HepG2 (cell line): ENCODE results near the gene NBPF3. TPM values are rescaled to one million over a fixed set of nuclear protein-coding genes. Genes with fewer than 3 reads are reported as not detected.

Experiments
- ATAC-seq: fragments of 200-7000 bp; cut with Tn5 transposase; 3 replicates; pipeline ENCODE4 v1.9.1; 2020; ENCODE audit warnings: mild to moderate bottlenecking, moderate library complexity
- BruUV-seq: library from RNA; stranded (reverse); fragments of 400-500 nt; replicated peaks from 2 replicates; lab custom pipeline; 2021; lab: Mats Ljungman, UMichigan
- CTCF ChIA-PET: fragments of 300-600 bp; formaldehyde crosslinking; extraction: SDS; loops from one replicate; lab custom pipeline; 2021; ENCODE audit warnings: low total read pairs, inconsistent platforms, low intra/inter-chr PET ratio; lab: Yijun Ruan, JAX
- POLR2A ChIA-PET: fragments of 350-600 bp; sonication (Branson Sonifier 250); formaldehyde crosslinking; loops from one replicate; lab custom pipeline; 2020; ENCODE audit warnings: antibody characterized with exemption, inconsistent platforms; lab: Yijun Ruan, JAX
- DNase-seq: peaks from one replicate; pipeline ENCODE4 v3.0.0-alpha.2; 2015; ENCODE audit warnings: low spot score
- FAIRE-seq: peaks from 3 replicates; lab custom pipeline; 2011; peaks lifted over from hg19 to GRCh38; lab: Jason Lieb, UNC
- H2AFZ ChIP-seq: one replicate; pipeline ENCODE4 v1.6.1; 2011; ENCODE audit warnings: low read length, inconsistent platforms
- H3K27ac ChIP-seq: fragments of 300-600 bp; 3 replicates; pipeline ENCODE4 v1.8.0; 2011; ENCODE audit warnings: mixed run types, mild to moderate bottlenecking, mixed read lengths, low read length, inconsistent platforms; ENCODE audit not compliant: insufficient read depth; ENCODE audit errors: extremely low read length
- H3K27me3 ChIP-seq, 2 experiments: fragments of 200-600 bp in 1 of 2; 2 replicates in 1 of 2; 3 replicates in 1 of 2; pipeline versions ENCODE4 v1.6.0 to v1.8.0; 2011; ENCODE audit warnings: low read length in 2 of 2, mild to moderate bottlenecking in 2 of 2, moderate library complexity in 2 of 2, inconsistent platforms in 1 of 2; ENCODE audit not compliant: insufficient read depth in 2 of 2, control insufficient read depth in 1 of 2
- H3K36me3 ChIP-seq, 2 experiments: fragments of 200-600 bp in 1 of 2; replicated peaks in 1 of 2; 2 replicates in 1 of 2; 3 replicates in 1 of 2; pipeline versions ENCODE4 v1.5.1 to v1.8.0; 2011; ENCODE audit warnings: low read length in 2 of 2, inconsistent platforms in 1 of 2; ENCODE audit not compliant: insufficient read depth in 2 of 2, control insufficient read depth in 1 of 2
- H3K4me1 ChIP-seq: 2 replicates; pipeline ENCODE4 v1.5.1; 2012; ENCODE audit warnings: low read length, inconsistent platforms; ENCODE audit not compliant: insufficient read depth
- H3K4me2 ChIP-seq: 2 replicates; pipeline ENCODE4 v1.6.0; 2011; ENCODE audit warnings: low read depth, low read length, inconsistent platforms
- H3K4me3 ChIP-seq, 3 experiments: fragments of 200-600 bp in 1 of 3; sonication (generic), shearing (Covaris generic) in 1 of 3; replicated peaks in 1 of 3; 2 replicates each; pipeline ENCODE4 v1.5.1; 2011 to 2016; ENCODE audit warnings: low read length in 3 of 3, inconsistent platforms in 2 of 3, low read depth in 2 of 3, mild to moderate bottlenecking in 2 of 3, control low read depth in 1 of 3, mixed read lengths in 1 of 3; ENCODE audit not compliant: insufficient read depth in 1 of 3
- H3K79me2 ChIP-seq: one replicate; pipeline ENCODE4 v1.6.1; 2011; ENCODE audit warnings: low read length, inconsistent platforms; ENCODE audit not compliant: insufficient read depth
- H3K9ac ChIP-seq: 2 replicates; pipeline ENCODE4 v1.6.0; 2011; ENCODE audit warnings: mild to moderate bottlenecking, low read depth, low read length, inconsistent platforms; ENCODE audit not compliant: insufficient read depth
- H3K9me3 ChIP-seq: 2 replicates; pipeline ENCODE4 v1.5.1; 2012; ENCODE audit warnings: mild to moderate bottlenecking, low read length
- H4K20me1 ChIP-seq: 2 replicates; pipeline ENCODE4 v1.6.0; 2011; ENCODE audit warnings: inconsistent platforms, mild to moderate bottlenecking, low read length, moderate library complexity; ENCODE audit not compliant: insufficient read depth
- BRF2 ChIP-seq: sonication (generic); formaldehyde crosslinking; IDR thresholded peaks from 2 replicates; pipeline ENCODE4 v1.8.1; 2022; ENCODE audit warnings: mild to moderate bottlenecking, missing genetic modification reagents
- HNRNPL ChIP-seq: fragments of 200-400 bp; formaldehyde crosslinking; IDR thresholded peaks from 2 replicates; pipeline ENCODE4 v1.6.1; 2017; ENCODE audit warnings: mild to moderate bottlenecking, low read depth, low read length
- KLF16 ChIP-seq, 2 experiments: sonication (generic) in 1 of 2; formaldehyde crosslinking in 1 of 2; IDR thresholded peaks; 2 replicates each; pipeline versions ENCODE4 v1.6.1 to v1.8.0; 2016 to 2023; ENCODE audit warnings: missing genetic modification reagents in 2 of 2, missing compliant biosample characterization in 1 of 2
- SMAD3 ChIP-seq: sonication (generic); formaldehyde crosslinking; IDR thresholded peaks from 2 replicates; pipeline ENCODE4 v1.4.0; 2020; ENCODE audit warnings: missing genetic modification reagents
- ZNF652 ChIP-seq: IDR thresholded peaks from 2 replicates; pipeline ENCODE4 v1.6.1; 2016; ENCODE audit warnings: low read depth, borderline replicate concordance
- WGBS: methylation state at CpG from one replicate; pipeline ENCODE4 v1.1.6; 2017; ENCODE audit warnings: low lambda C conversion rate; 5-methylcytosine and 5-hydroxymethylcytosine counted together
- in situ Hi-C: cut with HindIII; loops from 2 replicates; pipeline ENCODE4 v1.10.0; 2017; ENCODE audit warnings: low pct_unique_long_range_greater_than_20kb; ENCODE audit not compliant: extremely low pct_ligation_motif_present
- intact Hi-C: fragments of 100-400 bp; cut with micrococcal nuclease; formaldehyde crosslinking; loops from one replicate; pipeline ENCODE4 v1.10.0; 2022; ENCODE audit not compliant: unreplicated experiment
- polyA plus RNA-seq, 8 experiments: library from polyadenylated mRNA; depleted of rRNA in 3 of 8; stranded (reverse) in 7 of 8; unstranded in 1 of 8; fragments of >200 nt; fragmentation: Illumina TruSeq in 4 of 8; extraction: Trizol in 4 of 8; gene quantifications; 2 replicates each; pipeline versions ENCODE4 v1.2.1 to v1.2.3, GENCODE V29; 2011 to 2016; ENCODE audit warnings: low read depth in 4 of 8, missing spikeins in 1 of 8, mixed read lengths in 1 of 8; ENCODE audit not compliant: insufficient read depth in 1 of 8
- total RNA-seq, 5 experiments: library from RNA; depleted of rRNA; stranded (reverse); fragments of >200 nt; fragmentation: Illumina TruSeq; extraction: Trizol; gene quantifications; 2 replicates each; pipeline ENCODE4 v1.2.3, GENCODE V29; 2016; ENCODE audit warnings: low read depth in 1 of 5
- TF ChIP-seq, protein P1 (sequence below): sonication (generic); formaldehyde crosslinking; IDR thresholded peaks from 2 replicates; pipeline ENCODE4 v1.9.0; 2022; ENCODE audit warnings: low read depth, missing genetic modification reagents

The NBPF3 gene
- total and polyA plus RNA-seq, 2 of the 13 experiments (the other 11 are each of a cell fraction or from before 2014, with no cell fraction given): 3.5 to 4.9 TPM

DNA sequence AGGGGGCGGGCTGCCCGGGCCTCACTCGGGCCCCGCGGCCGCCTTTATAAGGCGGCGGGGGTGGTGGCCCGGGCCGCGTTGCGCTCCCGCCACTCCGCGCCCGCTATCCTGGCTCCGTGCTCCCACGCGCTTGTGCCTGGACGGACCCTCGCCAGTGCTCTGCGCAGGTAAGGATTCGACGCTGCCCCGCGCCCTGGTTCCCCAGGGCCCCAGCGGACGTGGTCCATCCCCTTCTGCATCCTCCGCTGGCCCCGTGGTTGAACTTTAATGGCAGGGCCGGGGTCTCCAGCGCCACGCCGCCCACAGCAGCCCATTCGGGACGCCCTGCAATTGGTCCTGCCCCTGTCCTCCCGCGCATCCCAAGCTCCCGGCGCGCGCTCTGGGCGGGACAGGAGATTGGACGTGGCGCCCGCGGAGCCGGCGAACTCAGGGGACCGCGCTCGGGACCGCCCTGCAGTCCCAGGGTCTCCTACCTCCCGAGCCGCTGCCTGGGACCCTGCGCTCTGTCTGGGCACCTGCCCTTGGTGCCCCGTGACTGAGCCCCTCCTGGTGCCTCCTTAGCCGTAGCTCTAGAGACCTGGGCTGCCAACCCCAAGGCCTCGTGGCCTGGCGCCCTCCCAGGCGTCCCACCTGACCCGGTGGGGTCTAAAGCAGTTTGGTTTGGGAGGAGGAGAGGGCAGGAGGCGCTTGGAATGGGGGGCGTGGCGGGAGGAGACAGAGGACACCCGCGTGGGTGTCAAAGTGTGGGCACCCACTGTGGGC, 69.6 kb downstream of the NBPF3 start, which contains the start of gene ALPL:
ALPL (plus strand) TSS at position 73 of the 762 bp plus-strand sequence. CDS start 44,659 bp downstream, outside the sequence.
- peaks cover 17% of the 10 kb centered on the region for H3K4me1 ChIP-seq
- peak within 1 kb of the TSS; percentile 73 for H3K4me2 ChIP-seq
- in situ Hi-C loops: loop anchor here (5.0 kb wide), 2 partner anchors 58 to 148 kb away; no protein-coding TSS in a partner anchor
- ATAC-seq (peak; percentile 13; the same call in 2 of the 3 replicates), DNase-seq (no peak), FAIRE-seq (no peak)
- WGBS: 70% methylated on average over 30 of the region's 67 CpGs
- H2AFZ ChIP-seq: no peak within 1 kb of the TSS
- CTCF ChIA-PET: no interaction called here
- no peaks in the 10 kb centered on the region for H3K36me3 ChIP-seq
- H3K27me3 ChIP-seq: peaks cover 5 to 71% of the 10 kb centered on the region in 2 experiments; a peak in 4 of 5 replicates
- H3K9ac ChIP-seq: no peak within 1 kb of the TSS
- H3K79me2 ChIP-seq: no peaks in the 10 kb centered on the region
- intact Hi-C loops: no loop called here
- BruUV-seq: no TSS peak
- H3K9me3 ChIP-seq: no peaks in the 10 kb centered on the region
- no peak within 1 kb of the TSS for H3K27ac ChIP-seq
- POLR2A ChIA-PET: no interaction called here
- peak within 1 kb of the TSS; percentile 9 to 59 (median 40) for H3K4me3 ChIP-seq
- H4K20me1 ChIP-seq: no peaks in the 10 kb centered on the region
- TF ChIP-seq SMAD3 (CRISPR knock-in tag) (no peak), KLF16 (CRISPR knock-in tag; IDR thresholded peaks at IDR 0.05) (no peak), HNRNPL (0 out of 2 replicates have a peak, but pooled peaks have one; percentile 38), BRF2 (CRISPR knock-in tag) (no peak)
- TF ChIP-seq, all 625 proteins: peak for 1

- no peak for DNase-seq
- Histone ChIP-seq H4K20me1 (no peaks in the 10 kb centered on the region), H3K9ac (no peak overlapping the region), H3K4me1 (peaks cover 18% of the 10 kb centered on the region), H3K36me3 (no peaks in the 10 kb centered on the region), H2AFZ (no peak overlapping the region), H3K4me2 (no peak overlapping the region), H3K9me3 (no peaks in the 10 kb centered on the region)
- WGBS: 15% methylated on average over 4 of the region's 12 CpGs
- in situ Hi-C loops: loop anchor here (5.0 kb wide), 2 partner anchors 57 to 147 kb away; no protein-coding TSS in a partner anchor
- POLR2A ChIA-PET: no interaction called here
- CTCF ChIA-PET: no interaction called here
- no peak for FAIRE-seq
- no peak for ATAC-seq
- no TSS peak for BruUV-seq
- intact Hi-C loops: no loop called here
- TF ChIP-seq ZNF652 (CRISPR knock-in tag): peak; percentile 73
- TF ChIP-seq, protein P1, sequence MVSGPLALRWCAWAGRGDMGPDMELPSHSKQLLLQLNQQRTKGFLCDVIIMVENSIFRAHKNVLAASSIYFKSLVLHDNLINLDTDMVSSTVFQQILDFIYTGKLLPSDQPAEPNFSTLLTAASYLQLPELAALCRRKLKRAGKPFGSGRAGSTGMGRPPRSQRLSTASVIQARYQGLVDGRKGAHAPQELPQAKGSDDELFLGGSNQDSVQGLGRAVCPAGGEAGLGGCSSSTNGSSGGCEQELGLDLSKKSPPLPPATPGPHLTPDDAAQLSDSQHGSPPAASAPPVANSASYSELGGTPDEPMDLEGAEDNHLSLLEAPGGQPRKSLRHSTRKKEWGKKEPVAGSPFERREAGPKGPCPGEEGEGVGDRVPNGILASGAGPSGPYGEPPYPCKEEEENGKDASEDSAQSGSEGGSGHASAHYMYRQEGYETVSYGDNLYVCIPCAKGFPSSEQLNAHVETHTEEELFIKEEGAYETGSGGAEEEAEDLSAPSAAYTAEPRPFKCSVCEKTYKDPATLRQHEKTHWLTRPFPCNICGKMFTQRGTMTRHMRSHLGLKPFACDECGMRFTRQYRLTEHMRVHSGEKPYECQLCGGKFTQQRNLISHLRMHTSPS (CRISPR knock-in tag): no peak
- TF ChIP-seq, all 625 proteins: peak for 1
- H3K27me3 ChIP-seq: peaks cover 5 to 72% of the 10 kb centered on the region in 2 experiments; a peak in 4 of 5 replicates
- no peaks in the 10 kb centered on the region for H3K79me2 ChIP-seq
- H3K27ac ChIP-seq: no peak overlapping the region
- no peak overlapping the region for H3K4me3 ChIP-seq
Measured at GRCh38 chr1:21510113-21510493, 70.2 kb downstream of the NBPF3 start.
